GM21526 (cell line): ENCODE measurements around the gene LRIT1.

ENCODE experiments used
- ATAC-seq: cut with Tn5 transposase; IDR thresholded peaks from one replicate; pipeline ENCODE4 v1.9.1; 2021; ENCODE audit warnings: moderate library complexity; ENCODE audit not compliant: unreplicated experiment, low FRiP score

Gene LRIT1

DNA sequence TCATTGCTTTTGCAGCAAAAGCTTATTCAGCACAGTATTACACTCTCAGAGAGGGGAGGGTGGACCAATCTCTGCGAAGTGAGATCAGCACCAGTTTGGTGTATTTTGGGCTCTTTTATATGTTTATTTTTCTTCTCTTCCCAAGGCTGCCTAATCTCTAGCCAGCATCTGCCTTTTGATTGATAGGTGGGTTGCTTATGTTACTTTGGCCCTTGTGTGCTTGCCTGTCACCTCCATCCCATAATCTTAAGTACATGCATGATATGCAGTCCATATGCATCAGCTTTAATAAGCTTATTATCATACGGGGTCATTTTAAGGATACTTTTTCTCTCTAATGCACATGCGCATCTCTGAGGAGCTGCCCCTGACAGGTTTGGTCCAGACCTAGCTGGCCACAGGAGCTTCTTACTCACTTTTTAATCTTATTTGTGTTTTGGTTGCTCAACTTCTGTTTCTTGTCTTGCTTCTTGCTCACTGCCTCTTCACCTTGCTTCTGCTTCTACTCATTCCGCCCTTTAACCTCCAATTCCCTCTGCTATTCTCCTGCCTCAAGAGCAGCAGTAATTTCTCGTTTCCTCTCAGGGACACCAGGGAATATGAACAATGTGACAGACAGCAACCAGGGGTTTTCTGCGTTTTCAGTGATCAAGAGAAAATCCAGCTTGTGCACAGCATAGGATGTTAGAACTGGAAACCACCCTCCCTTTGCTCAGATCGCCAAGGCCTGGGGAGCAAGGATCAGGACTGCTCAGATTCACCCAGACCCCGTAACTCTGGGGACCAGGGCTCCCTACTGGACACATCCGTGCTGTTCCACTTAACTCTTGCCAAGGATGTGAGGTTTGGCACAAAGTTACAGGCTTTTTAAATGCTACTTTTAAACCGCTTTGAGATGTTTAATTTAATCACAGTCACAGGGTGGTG lies 13.5 kb upstream of the LRIT1 start:
- ATAC-seq = no peak

GRCh38 chr10:84248794-84249193 lies 7.4 kb upstream of the LRIT1 start:
- no peak for ATAC-seq

GRCh38 chr10:84247496-84247895 lies 6.2 kb upstream of the LRIT1 start:
- no peak for ATAC-seq

DNA sequence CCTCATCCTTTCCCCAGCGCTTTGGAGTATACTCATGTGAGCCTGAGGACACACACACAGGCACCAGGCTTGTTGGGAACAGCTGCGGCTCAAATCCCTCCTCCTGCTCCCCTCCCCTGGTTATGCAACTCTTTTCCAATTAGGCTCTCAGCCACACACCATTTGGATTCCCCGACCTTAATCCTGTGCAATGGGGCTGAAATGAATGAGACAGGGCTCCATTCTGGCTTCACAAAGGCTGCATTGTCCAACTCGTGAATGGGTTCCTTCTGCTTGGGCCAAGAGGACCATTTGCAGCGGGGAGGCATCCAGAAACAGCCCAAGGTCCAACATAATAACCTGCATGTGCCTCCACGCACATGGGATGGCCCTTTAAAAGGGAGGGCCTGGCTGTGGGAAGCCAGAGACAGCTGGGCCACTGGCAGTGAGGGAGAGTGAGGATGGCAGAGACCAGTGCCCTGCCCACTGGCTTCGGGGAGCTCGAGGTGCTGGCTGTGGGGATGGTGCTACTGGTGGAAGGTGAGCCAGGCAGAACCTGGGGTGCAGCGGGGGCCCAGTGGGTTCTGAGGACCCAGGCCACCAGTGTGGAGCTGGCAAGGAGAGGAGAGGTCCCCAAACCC lies 3.4 kb upstream of the LRIT1 start, which contains the start of gene RGR:
Gene RGR, plus strand, starts transcription at position 403 of the 620 bp plus-strand sequence. Its CDS starts 38 bp downstream, at position 441.
- no peak for ATAC-seq

DNA sequence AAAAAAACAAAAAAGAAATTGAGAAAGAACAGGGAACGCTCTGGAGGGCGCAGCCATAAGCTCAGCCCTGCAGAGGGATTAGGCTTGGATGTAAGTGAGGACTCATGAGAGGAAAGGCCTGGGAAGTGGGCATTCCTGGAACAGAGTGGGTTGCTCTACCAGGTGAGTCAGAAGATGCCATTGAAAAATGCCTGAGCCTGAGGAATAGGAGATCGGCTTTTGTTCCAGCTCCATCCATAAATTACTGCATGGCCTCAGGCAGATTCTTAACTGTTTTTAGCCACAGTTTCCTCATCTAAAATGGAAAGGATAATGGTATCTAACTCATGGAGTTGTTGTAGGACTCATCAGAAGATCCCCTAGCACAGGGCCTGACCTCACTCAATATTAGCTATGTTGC lies 2.4 kb upstream of the LRIT1 start:
- ATAC-seq = no peak

GRCh38 chr10:84238909-84239308 lies 2.4 kb downstream of the LRIT1 start:
- no peak for ATAC-seq

GRCh38 chr10:84237199-84238051 lies 3.9 kb downstream of the LRIT1 start:
- no peak for ATAC-seq

DNA sequence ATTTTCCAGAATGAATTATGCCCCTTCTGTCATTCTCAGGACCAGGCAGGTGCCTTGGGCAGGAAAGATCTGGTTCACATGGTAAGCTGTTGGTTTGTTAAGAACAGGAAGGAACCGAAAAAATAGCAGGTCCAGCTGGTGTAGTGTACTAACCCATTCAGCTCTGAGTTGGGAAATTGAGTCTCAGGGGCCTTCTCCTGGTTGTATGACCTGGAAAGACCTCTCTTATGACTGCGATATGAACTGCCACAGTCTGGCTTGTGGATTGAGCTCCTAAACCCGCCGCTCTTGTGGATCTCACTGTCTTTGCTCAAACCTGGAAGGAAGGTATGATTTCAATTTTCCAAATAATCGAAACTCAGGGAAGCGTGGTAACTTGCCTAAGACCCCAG lies 4.5 kb downstream of the LRIT1 start:
- no peak for ATAC-seq

DNA sequence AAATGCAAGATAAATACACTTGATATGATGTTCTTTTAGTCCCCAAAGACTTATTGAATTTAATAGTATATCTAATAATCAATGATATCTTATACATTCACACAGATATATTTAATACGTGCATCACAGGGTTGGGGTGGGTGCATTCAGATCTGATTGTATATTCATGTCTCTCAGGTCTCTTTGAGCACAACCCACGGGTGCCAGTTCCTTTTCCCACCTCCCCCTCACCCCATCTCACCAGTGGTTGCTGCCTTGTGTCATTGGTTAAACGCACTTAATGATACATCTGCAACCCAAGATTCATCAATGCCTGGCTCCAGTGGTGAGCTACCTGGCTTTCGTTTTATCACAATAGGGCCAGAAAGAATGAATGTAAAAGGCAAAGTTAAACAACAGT lies 6.2 kb downstream of the LRIT1 start:
- no peak for ATAC-seq

- ATAC-seq = no peak
Measured at GRCh38 chr10:84234479-84234878, 6.9 kb downstream of the LRIT1 start.

DNA sequence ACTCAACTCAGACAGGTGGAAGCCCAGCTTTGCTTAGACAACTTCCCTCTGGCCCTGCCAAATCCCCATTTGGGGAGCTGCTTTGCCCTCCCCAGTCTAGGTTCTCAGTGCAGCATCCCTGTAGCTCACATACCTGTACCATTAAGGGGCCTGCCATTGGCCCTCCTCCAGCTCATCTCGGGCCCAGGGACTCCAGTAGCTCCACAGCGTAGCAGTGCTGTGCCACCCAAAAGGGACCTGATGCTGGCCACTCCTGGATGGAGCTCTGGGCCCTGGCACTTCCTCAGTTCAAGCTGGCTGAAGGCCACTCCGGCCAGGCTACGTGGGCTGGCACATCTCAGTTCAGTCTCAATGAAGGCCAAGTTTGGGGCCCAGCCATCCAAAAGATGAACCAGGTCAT lies 7.4 kb downstream of the LRIT1 start:
- no peak for ATAC-seq

GRCh38 chr10:84232376-84232775 lies 9.0 kb downstream of the LRIT1 start:
- ATAC-seq = no peak

DNA sequence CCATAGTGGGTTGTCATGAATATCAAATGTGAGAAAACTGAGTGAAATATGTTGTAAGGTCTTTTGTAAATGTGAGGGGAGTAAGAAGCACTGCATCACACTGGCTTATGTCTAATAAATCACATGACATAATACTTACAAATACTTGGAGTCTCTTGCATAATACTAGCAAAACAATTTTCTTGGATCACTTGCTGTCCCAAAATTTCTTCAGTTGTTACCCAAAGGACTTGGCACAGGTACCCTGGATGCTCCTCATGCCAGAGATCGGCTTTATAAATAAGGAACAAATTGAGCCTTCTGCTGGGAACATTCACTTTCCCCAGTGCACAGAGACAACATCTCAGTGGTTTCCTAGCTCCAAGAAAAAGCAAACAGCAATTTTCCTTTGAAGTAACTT lies 11.0 kb downstream of the LRIT1 start:
- no peak for ATAC-seq

GRCh38 chr10:84227810-84228209 lies 13.5 kb downstream of the LRIT1 start:
- no peak for ATAC-seq

DNA sequence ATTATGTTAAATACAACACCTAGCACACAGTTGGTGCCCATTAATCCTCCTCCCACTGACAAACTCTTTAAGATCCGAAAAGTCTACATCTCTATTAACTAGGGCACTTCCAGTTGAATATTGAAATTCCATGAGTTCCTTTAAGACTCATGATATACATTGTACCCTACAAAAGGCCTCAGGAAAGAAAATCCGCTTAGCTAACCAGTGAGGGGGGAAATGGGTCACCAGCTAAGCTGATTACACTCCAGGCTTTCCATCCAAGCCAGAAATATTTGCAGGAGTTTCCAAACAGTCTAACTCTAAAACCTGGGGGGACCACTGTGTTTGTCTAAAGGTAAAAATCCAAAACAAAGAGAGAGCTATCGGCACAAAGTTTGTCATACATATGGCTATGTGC lies 14.7 kb downstream of the LRIT1 start:
- no peak for ATAC-seq

DNA sequence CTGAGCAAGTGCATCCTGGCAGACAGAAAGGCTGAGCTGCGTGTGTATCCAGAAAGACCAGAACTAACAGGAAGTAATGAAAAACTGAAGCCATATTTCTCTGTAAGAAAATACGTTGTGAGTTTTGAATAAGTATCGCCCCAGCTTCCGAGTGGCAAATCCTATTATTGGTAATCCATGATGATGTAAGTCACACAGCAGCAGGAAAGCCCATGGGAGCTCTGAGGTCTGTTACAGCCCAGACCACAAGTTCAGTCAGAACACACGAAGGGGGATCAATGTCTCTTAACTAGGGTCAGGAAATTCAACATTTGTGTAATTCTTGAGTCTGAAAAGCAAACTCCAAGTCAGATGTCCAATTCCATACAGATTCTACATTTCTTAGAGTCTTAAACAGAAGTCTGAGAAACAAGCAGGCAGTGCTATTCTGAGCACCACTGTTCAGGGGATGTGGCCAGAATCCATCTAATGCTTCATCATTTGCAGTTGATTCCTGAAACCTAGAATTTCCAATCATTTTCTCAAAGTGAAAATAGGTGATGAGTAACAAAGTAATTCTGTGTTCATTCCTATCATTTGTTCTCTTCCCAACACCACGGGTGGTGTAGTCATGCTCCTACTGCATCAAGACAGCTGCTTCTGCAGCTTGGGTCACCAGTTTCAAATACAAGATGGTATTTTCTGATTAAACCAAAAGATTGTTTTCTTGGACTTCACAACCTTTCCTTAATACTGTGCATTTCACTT lies 15.7 kb downstream of the LRIT1 start, which contains the start of gene LRIT2:
Gene LRIT2, minus strand, starts transcription at position 118 of the 747 bp plus-strand sequence. Its CDS starts 24 bp downstream, at position 94.
- no peak for ATAC-seq

GRCh38 chr10:84224411-84225028 lies 16.8 kb downstream of the LRIT1 start:
- ATAC-seq = no peak

DNA sequence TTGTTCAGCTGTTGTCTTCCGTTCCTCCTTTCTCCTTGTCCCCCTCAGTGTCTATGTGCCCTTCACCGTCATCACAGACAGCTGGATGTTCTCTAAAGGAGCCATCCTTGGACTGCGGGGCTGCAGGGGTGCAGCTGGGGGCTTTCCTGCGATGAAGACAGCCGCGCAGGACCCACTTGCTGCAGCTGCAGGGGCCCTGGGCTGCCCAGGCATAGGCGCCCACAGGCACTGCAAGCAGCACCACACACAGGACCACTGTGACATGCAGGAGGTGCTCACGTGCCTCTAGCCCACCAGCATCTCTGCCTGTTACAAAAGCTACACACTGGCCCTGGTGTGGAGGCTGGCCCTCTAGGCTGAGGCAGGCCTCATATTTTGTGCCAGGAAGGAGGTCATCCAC lies 19.4 kb downstream of the LRIT1 start:
- ATAC-seq = no peak

- no peak for ATAC-seq
Measured at GRCh38 chr10:84217746-84218145, 23.6 kb downstream of the LRIT1 start.

DNA sequence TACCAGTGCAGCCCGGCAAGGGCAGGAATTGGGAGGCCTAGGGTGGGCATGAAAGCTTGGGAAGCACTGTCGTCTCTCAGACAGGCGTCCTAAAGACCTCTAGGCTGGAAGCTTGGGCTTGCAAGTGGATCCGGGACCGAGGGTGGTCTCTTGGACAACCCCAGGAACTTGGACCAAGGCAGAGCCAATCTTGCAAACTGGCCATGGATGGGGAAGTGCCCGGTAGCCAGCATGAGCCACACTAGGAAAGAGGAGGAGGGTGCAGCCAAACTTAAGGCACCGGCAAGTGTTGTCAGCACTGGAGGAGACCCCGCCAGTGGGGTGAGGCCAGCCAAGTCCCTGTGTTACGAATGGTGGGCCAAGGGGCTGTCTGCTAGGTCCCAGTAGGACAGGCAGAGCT lies 24.5 kb downstream of the LRIT1 start:
- ATAC-seq = no peak
